Activated CD4-positive, alpha-beta T cell treated with anti-CD3 and anti-CD28 coated beads for 4 hours (primary cell): ENCODE data around the gene DIDO1.
A peak's percentile ranks its signal among the peaks of the same experiment; 100 is the strongest.

ENCODE experiments used
- DNase-seq, 2 donors: peaks; one replicate each; pipeline ENCODE4 v3.0.0-alpha.2; 2020

DIDO1 gene

GRCh38 chr20:62949962-62950361 lies 23.7 kb upstream of the DIDO1 start:
- DNase-seq = no peak

DNA sequence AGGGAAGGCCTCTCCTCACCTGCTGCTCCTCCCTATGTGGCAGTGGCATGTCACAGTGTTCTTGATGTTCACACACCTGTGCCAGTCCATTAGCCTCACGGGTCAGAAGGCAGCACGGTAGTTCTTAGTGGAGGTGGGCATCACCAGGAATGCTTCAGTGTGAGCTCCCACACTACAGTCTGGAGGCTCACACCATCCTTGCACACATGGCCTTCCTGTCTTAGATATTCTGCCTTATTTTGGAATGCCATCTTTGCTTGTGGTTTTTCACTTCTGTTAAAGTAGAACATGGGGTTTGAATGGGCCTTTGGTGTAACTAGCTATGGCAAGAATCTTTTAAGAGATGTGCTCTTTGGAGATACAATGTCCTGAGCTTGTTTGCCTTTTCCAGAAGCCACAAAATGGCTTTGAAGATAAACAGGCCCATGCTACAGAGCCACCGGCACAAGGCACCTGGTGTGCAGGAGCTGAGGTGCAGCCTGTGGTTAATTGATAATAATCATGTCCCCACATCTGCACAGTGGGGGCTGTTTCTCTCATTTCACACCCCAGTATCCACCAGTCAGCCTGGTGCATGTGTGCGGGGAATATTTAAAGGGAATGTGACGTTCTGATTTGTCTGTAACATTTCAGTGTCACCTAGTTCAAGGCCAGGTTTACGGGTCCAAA lies 23.0 kb upstream of the DIDO1 start:
- no peak for DNase-seq

DNA sequence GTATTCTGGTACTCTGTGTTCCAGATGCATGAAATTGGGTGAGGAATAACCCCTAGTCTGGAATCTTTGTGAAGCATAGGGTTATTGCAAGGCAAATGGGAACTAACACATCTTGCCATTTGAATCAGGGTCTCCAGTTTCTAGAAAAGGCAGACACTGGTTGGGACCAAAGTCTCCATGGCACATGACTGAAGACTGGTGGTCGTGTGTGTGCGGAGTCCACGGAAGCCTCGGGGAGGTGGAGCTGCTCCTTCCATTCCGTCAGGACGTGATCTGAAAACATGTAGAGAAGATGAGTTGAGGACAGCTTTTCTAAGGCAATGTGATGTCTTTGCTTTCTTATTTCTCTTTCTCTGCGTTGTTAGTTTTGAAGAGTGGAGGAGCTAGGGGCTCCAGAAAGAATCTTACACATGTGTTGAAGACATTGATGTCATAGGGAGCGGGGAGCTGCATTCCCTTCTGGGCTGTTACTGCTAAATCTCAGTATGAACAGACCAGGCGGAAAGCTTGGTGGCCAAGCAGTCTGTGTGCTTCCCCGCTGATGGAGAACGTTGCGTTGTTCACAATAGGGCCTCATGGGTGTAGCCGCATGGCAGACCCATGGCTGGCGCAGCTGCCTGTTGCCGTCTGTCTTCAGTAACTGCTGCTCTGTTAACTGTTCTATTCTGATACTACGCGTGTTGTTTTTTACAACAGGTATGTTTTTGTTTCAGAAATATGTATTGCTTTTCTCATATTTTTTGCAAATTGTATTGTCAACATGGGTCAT lies 21.4 kb upstream of the DIDO1 start:
- no peak for DNase-seq

GRCh38 chr20:62946918-62947317 lies 20.6 kb upstream of the DIDO1 start:
- DNase-seq = no peak

DNA sequence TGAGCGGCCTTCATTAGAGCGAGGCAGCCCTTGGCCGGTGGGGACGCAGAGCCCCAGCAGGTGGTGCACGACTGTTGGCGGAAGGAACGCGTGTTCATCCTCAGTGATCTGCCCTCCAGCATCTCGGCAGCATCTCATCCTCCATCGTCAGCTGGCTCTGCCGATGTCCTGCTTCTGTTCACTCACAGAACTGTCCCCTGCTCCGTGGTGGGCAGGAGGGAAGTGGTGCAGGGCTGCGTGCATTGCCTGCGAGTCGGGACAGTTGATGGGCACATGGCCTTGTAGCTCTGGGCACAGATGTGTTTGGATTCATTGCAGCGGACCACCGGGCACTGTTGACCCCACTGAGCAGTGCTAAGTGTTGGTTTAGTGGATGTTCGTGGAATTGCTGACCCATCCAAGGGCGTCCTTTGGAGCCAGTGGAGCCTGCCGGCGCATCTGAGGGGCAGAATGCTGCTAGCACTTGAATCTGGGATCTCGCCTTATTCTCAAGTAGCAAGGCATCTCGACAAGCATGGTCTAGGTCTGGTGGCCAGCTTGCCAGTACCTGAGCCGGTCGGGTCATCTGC lies 19.6 kb upstream of the DIDO1 start:
- DNase-seq = no peak

- DNase-seq = no peak
Measured at GRCh38 chr20:62944746-62945145, 18.4 kb upstream of the DIDO1 start.

- no peak for DNase-seq
Measured at GRCh38 chr20:62944184-62944583, 17.9 kb upstream of the DIDO1 start.

DNA sequence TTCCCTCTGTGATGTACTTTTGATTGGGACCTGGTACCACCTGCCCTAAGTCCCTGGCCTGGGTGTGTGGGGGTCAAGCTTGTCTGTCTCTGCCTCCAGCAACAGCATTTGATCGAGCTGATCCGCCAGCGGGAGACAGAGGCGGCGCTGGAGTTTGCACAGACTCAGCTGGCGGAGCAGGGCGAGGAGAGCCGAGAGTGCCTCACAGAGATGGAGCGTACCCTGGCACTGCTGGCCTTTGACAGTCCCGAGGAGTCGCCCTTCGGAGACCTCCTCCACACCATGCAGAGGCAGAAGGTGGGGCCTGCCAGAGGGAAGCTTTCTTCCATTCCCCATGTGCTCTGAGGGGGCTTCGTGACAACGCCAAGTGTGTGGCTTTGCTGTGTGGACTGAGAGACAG lies 17.1 kb upstream of the DIDO1 start:
- no peak for DNase-seq

DNA sequence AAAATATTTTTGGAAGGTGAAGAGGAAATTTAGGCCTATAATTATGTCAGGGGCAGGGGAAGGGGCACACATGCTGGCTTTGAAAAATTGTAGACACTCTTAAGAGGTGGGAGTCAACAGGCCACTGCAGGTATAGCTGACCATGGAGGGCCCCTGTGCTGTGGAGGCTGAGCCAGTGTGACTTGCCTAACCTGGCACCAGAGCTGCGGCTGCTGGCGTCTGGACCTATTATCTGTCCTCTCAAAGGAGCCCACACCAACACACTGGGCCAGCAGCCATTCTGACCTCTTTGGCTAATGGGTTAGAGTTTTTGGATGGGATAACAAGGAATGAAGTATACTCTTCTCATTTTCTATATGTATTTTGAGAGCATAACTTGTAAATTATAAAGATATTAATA lies 16.2 kb upstream of the DIDO1 start:
- DNase-seq = no peak

- DNase-seq = no peak
Measured at GRCh38 chr20:62941792-62942191, 15.5 kb upstream of the DIDO1 start.

DNA sequence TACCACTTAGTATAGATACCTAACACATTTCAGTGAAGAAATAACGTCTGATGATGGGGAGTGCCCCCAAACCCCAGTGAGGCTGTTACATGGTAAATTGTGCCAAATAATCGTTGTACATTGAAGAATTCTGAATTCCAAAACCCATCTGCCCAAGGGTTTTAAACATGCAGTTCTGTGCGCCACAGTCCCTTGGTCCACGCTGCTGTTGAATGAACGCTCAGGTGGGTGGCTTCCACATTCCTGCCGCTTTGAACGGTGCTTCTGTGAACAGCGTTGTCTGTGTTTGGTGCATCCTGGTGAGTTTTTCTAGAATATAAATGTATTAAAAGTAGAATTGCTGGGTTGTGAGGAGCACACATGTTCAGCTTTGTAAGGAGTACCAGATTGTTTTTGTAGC lies 14.6 kb upstream of the DIDO1 start:
- no peak for DNase-seq

- peak in 1 of 2 donors; percentile 33 for DNase-seq
Measured at GRCh38 chr20:62938105-62938888, 12.0 kb upstream of the DIDO1 start, which contains the start of gene GID8. TSS of gene GID8 (plus strand) at chr20:62938147. CDS start at chr20:62941503, 3,356 bp downstream.

- peak; percentile 96 for DNase-seq
Measured at GRCh38 chr20:62937268-62938104, 11.2 kb upstream of the DIDO1 start.

GRCh38 chr20:62935968-62936585 lies 9.8 kb upstream of the DIDO1 start:
- DNase-seq = no peak

GRCh38 chr20:62935204-62935967 lies 9.1 kb upstream of the DIDO1 start:
- DNase-seq = no peak

DNA sequence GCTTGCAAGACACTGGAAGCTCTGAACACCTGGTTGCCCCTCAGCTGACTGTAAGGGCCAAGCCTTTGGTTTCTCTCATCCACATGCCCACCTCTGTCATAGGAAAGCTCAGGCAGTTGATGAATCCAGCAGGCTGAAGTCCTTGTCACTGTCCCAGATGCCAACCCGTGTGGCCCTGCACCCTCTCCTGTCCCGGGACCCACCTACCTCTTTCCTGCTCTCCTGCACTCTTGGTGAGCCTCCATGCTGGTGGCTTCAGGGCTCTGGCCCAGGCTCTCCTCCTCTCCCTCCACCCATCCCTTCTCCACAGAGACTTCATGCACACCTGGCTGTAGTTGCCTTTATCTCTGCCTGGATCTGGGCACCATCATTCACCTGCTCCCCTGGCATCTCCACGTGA lies 7.7 kb upstream of the DIDO1 start:
- no peak for DNase-seq

DNA sequence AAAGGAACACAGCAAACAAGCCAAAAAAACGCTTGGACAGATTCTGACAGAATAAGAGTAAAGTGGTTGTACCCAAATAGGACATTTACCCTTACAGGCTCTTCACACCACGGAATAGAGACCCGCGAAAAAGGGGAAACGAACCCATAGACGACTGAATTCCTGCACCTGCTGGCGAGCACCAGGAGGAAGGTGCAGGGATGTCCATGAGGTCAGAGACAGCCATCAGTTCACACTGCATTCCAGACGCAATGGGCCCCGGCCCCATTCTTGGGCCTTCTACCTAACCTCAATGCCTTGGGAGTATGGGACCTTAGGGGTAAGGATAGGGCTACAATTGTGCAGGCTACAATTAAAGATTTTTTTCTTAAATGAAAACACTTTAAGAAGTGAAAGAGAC lies 5.2 kb upstream of the DIDO1 start:
- no peak for DNase-seq

- peak; percentile 54 to 61 for DNase-seq
Measured at GRCh38 chr20:62929051-62929538, 2.8 kb upstream of the DIDO1 start.

DNA sequence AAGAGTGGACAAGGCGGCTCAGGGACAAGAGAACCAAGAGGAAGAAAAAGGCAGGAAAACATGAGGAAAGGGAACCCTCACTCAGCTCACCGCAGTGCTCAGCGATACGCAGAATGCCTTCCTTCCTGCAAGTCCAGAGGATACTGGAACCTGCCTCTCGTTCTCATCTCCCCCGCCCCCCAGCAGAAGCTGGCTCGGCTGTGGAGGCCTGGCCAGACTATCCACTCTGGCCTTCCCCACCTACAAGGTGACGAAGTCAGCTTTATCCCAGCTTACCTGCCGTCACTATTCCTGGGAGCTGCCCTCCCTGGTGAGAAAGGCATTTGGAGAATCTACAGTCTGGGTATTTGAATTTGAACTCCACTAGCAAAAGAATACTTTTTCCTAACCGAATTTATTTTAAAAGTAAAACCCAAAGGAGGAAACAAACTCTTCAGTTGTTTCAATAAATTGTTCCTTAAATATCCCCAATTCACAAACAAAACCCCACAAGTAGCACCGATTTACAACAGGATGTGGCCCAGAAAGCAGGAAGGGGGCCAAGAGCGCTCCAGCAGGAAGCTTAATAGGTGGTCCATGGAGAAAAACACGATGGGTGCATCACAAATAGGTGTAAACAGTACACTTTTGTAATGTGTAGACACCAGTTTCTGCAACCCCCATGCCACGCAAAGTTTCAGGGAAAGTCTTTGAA lies 2.1 kb upstream of the DIDO1 start:
- DNase-seq = no peak

- DNase-seq = no peak
Measured at GRCh38 chr20:62927128-62927705, 912 bp upstream of the DIDO1 start.
